Measurements from ENCODE around the gene ITPR1.

The ITPR1 gene

GRCh38 chr3:4568841-4569240 lies 75.7 kb downstream of the ITPR1 start:
- no peak for DNase-seq (ENCODE audit: extremely low read depth, low read depth)
- H3K4me3 ChIP-seq (replicated peaks; ENCODE audit: low read depth, low read length): no peak overlapping the region
- no peak for TF ChIP-seq CTCF (IDR thresholded peaks at IDR 0.05; ENCODE audit: low read depth, low read length, missing control alignments)

DNA sequence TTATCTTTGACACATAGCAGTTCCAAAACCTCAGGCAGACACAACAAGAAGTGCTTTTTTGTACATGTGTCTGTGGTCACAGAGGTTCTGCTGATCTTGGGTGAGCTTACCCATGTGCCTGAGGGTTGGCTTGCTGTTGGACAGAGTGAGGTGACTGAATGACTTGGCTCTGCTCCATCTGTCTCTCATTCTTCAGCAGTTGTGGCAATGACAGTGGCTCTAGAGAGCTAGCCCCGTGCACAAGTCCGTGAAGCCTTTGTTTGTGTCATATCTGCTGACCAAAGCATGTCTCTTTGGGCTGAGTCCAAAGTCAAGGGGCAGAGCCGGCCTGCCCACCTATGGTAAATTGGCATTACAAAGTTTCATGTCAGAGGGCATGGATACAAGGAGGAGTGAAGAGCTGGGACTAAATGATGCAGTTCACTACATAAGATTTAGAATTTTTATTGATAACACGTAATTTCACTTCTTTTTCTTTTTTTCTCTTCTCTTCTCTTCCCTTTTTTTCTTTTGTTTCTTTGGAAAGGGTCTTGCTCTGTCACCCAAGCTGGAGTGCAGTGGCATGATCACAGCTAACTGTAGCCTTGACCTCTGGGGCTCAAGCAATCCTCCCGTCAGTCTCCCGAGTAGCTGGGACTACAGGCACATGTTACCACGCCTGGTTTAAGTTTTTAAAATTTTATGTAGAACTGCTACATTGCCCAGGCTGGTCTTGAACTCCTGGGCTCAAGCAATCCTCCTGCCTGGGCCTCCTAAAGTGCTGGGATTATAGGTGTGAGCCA lies 77.9 kb downstream of the ITPR1 start:
- no peak for DNase-seq (ENCODE audit: extremely low read depth, low read depth)
- TF ChIP-seq CTCF (IDR thresholded peaks at IDR 0.05; ENCODE audit: low read depth, low read length, missing control alignments): no peak
- no peak overlapping the region for H3K4me3 ChIP-seq (replicated peaks; ENCODE audit: low read depth, low read length)

DNA sequence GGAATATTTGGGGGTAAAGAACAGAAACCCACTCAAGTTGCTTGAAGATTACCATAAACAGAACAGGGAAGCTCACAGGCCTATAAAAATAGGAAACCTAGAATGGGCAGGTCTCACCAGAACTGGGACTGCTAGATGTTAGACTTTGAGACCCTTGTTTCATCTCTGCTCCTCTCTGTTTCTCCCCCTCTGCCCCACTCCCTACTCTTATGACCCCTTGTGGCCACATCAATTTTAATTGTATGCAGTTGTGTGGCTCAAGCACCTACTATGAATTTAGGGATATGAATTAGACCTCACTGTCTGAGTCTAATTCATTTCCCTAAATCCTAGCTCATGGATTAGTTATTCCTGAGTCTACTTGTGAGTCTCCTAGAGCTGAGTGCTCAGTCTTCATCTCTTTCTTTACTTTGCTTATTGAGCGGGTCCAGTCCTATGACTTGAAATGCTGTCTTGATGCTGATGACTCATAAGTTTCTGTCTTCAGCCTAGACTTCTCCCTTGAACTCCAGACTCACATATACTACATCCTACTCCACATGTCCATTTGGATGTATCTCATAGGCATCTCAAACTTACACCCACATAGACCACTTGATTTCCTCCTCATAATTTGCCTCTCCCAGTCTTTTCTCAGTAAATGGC lies 78.7 kb downstream of the ITPR1 start:
- no peak overlapping the region for H3K4me3 ChIP-seq (replicated peaks; ENCODE audit: low read depth, low read length)
- DNase-seq (ENCODE audit: extremely low read depth, low read depth): no peak
- TF ChIP-seq CTCF (IDR thresholded peaks at IDR 0.05; ENCODE audit: low read depth, low read length, missing control alignments): no peak

GRCh38 chr3:4573153-4573552 lies 80.0 kb downstream of the ITPR1 start:
- no peak overlapping the region for H3K4me3 ChIP-seq (replicated peaks; ENCODE audit: low read depth, low read length)
- no peak for TF ChIP-seq CTCF (IDR thresholded peaks at IDR 0.05; ENCODE audit: low read depth, low read length, missing control alignments)
- no peak for DNase-seq (ENCODE audit: extremely low read depth, low read depth)

- DNase-seq (ENCODE audit: extremely low read depth, low read depth): no peak
- H3K4me3 ChIP-seq (replicated peaks; ENCODE audit: low read depth, low read length): no peak overlapping the region
- no peak for TF ChIP-seq CTCF (IDR thresholded peaks at IDR 0.05; ENCODE audit: low read depth, low read length, missing control alignments)
Observed at GRCh38 chr3:4574426-4574965, 81.3 kb downstream of the ITPR1 start.

DNA sequence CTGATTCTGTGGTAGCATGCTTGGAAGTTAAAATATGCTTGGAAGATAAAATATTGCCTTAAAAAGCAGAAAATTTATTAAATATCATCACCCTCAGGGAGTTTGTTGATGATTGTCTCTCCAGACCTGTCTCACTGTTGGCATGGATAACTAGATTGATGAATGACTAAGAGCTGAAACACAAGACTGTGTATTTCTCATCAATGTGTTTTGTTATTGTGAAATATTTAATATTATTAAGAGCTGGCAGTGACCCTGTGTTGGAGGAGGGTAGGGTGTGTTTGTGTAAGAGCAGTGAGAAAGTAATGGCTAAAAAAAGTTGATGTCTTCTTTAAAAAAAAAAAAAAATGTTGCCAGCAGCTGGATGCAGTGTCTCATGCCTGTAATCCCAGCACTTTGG lies 82.2 kb downstream of the ITPR1 start:
- no peak overlapping the region for H3K4me3 ChIP-seq (replicated peaks; ENCODE audit: low read depth, low read length)
- no peak for DNase-seq (ENCODE audit: extremely low read depth, low read depth)
- no peak for TF ChIP-seq CTCF (IDR thresholded peaks at IDR 0.05; ENCODE audit: low read depth, low read length, missing control alignments)

All from HFF-Myc (cell line).